Left ventricle myocardium inferior (tissue), 1 donor: Measurements from ENCODE around the gene KLF6. TPM values are rescaled to one million over a fixed set of nuclear protein-coding genes. Genes with fewer than 3 reads are reported as not detected.

Experiments used
- DNase-seq: peaks from one replicate; pipeline ENCODE4 v3.0.0-alpha.2; 2020
- H3K27ac ChIP-seq: fragments of 200-600 bp; replicated peaks from 2 replicates; pipeline ENCODE4 v1.8.0; 2021
- H3K27me3 ChIP-seq: fragments of 200-600 bp; 2 replicates; pipeline ENCODE4 v1.8.0; 2021; ENCODE audit warnings: low read depth
- H3K36me3 ChIP-seq: fragments of 200-600 bp; 2 replicates; pipeline ENCODE4 v1.8.0; 2021
- H3K4me1 ChIP-seq: fragments of 200-600 bp; 2 replicates; pipeline ENCODE4 v1.8.0; 2021
- H3K4me3 ChIP-seq: fragments of 200-600 bp; 2 replicates; pipeline ENCODE4 v1.8.0; 2021; ENCODE audit warnings: mild to moderate bottlenecking, moderate library complexity
- H3K9me3 ChIP-seq: fragments of 200-600 bp; replicated peaks from 2 replicates; pipeline ENCODE4 v1.8.0; 2021
- CTCF ChIP-seq: fragments of 200-600 bp; IDR thresholded peaks from 2 replicates; pipeline ENCODE4 v1.8.0; 2021; ENCODE audit warnings: antibody characterized with exemption, mild to moderate bottlenecking, borderline replicate concordance
- intact Hi-C: fragments of 100-400 bp; cut with micrococcal nuclease; formaldehyde crosslinking; loops from one replicate; pipeline ENCODE4 v1.11.0; 2022
- total RNA-seq: library from RNA; stranded (reverse); fragmentation: NEBNext Ultra II Directional; extraction: Animal tissue kit (Norgen Biotek cat#: 25700); gene quantifications from one replicate; pipeline ENCODE4 v1.2.1, GENCODE V29; 2021
- donor health status: DM: no; HTN: yes; CAD: no; lungs with severe emphysema.

The KLF6 gene
- total RNA-seq, 1 donor from 2014 or later = 43.8 TPM

GRCh38 chr10:3757250-3757637 is 27.8 kb downstream of the KLF6 start:
- Histone ChIP-seq H3K27me3 (no peaks in the 10 kb centered on the region), H3K4me1 (peaks cover 39% of the 10 kb centered on the region), H3K4me3 (no peak overlapping the region), H3K9me3 (no peaks in the 10 kb centered on the region), H3K36me3 (no peaks in the 10 kb centered on the region), H3K27ac (no peak overlapping the region)
- no peak for TF ChIP-seq CTCF
- DNase-seq = no peak
- intact Hi-C loops = no loop called here

DNA sequence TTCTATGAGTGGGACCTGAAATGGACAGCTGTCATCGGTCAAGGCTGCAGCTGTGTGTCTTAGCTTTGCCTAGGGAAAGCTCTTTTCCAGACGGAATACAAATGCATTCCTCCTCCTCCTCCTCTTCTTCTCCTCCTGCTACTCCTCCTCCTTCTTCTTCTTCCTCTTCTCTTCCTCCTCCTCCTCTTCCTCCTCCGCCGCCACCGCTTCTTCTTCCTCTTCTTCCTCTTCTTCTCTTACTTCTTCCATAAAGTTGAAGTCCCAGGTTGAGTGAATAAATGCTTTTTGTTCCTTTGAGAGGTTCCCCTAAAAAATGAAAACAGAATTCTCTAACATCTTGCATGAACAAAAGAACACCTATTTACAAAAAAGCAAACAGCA is 28.7 kb downstream of the KLF6 start:
- intact Hi-C loops = no loop called here
- no peak for DNase-seq
- Histone ChIP-seq H3K4me3 (no peak overlapping the region), H3K27me3 (no peaks in the 10 kb centered on the region), H3K4me1 (peaks cover 39% of the 10 kb centered on the region), H3K36me3 (no peaks in the 10 kb centered on the region), H3K9me3 (no peaks in the 10 kb centered on the region), H3K27ac (peak overlapping the region; percentile 66)
- TF ChIP-seq CTCF = no peak

DNA sequence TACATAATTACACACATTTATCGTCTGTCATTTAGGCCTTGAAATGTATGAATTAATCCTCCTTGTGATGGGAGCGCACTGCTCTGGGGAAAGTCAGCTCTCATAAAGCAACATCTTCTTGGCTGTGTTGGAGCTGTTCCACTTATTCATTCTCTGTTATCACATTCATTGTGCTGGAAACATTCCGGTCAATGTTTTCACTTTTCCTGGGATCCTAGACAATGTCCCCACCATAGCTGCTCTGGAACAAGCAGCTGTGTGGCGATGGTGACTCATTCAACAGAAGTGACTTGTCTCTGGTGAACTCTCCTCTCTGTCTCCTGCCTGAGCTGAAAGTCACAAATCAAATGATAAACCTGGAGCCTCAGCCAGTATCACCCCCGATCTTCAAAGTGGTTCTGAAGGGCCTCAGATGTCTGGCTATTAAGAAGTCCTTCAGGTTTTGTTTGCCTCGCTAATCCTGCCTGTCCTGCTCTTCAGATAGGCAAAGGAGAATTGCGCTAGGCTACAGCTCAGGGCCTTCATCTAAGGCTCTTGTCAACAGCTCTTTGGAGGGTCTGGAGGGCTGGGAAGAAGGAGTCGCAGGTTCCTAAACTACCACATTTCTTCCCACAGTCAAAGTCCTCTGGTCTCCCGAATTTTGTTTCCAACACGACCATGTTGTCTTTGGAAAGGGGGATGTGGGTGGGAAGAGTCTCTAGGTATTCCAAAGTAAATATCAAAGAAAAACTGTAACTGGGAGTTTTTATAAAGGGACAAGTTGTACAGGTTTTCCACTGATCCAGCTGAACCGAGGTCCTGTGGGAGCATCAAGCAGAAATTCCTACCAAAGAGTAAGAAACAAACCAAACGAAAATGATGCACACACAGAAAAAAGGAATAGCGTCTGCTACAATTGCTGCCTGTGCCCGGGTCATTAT is 29.3 kb downstream of the KLF6 start:
- TF ChIP-seq CTCF = no peak
- H3K9me3 ChIP-seq = no peaks in the 10 kb centered on the region
- DNase-seq = no peak
- no peaks in the 10 kb centered on the region for H3K27me3 ChIP-seq
- no peak overlapping the region for H3K4me3 ChIP-seq
- intact Hi-C loops = no loop called here
- H3K4me1 ChIP-seq = peaks cover 42% of the 10 kb centered on the region
- peak overlapping the region; percentile 66 for H3K27ac ChIP-seq
- no peaks in the 10 kb centered on the region for H3K36me3 ChIP-seq

DNA sequence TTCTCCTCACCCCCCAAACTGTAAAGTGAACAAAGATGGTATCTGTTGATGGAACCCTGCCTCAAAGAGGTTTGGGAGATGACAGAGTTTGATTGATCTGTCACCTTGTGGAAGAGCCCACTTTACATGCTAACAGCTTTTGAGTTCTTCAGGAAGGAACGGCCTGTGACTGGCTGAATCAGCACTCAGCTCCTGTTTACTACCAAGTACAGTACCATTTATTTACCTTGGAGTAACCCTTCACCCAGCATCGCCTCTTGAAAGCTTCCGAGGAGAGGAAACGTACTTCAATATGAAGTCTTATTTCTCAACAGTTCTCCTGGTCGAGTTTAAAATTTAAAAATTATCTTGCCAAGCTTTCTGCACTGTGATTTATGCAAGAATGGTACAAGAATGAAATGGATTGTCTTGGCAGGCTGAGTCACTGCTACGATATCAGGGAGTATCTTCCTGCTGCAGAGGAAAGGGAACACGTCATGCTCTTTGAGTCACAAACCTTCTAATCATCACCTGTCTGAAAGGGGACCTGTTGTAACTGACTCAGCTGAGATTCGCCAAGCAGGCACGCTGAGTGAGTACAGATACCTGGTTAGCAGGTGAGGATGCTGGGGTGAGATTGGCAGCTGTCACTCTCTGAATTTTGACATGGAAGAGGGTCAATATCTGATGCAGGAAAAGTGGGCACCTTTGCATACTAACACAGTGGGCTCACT is 30.1 kb downstream of the KLF6 start:
- Histone ChIP-seq H3K27me3 (no peaks in the 10 kb centered on the region), H3K9me3 (no peaks in the 10 kb centered on the region), H3K4me3 (no peak overlapping the region), H3K27ac (peak overlapping the region; percentile 66), H3K36me3 (no peaks in the 10 kb centered on the region), H3K4me1 (peaks cover 50% of the 10 kb centered on the region)
- no peak for TF ChIP-seq CTCF
- intact Hi-C loops = no loop called here
- no peak for DNase-seq

GRCh38 chr10:3750854-3751253 is 34.2 kb downstream of the KLF6 start:
- peaks cover 64% of the 10 kb centered on the region for H3K4me1 ChIP-seq
- no peaks in the 10 kb centered on the region for H3K36me3 ChIP-seq
- DNase-seq = no peak

More at GRCh38 chr10:3750854-3751253, 34.2 kb downstream of the KLF6 start:
- Histone ChIP-seq H3K27me3 (no peaks in the 10 kb centered on the region), H3K9me3 (no peaks in the 10 kb centered on the region), H3K27ac (peak overlapping the region; percentile 86), H3K4me3 (no peak overlapping the region)
- intact Hi-C loops = no loop called here
- TF ChIP-seq CTCF = no peak
